HG03520 (cell line): ENCODE measurements around the gene SNAP29.
"Not testable (repeated sequence)": the region's sequence is repeated elsewhere in the genome, so short reads cannot be mapped to it uniquely, and the experiment has no call there.

Experiments used
- ATAC-seq: cut with Tn5 transposase; IDR thresholded peaks from one replicate; pipeline ENCODE4 v1.9.1; 2021; ENCODE audit warnings: mild to moderate bottlenecking, moderate library complexity; ENCODE audit not compliant: unreplicated experiment

SNAP29 gene

GRCh38 chr22:20927940-20928572 lies 69.2 kb downstream of the SNAP29 start:
- ATAC-seq: no peak

- no peak for ATAC-seq
Measured at GRCh38 chr22:20928573-20928967, 69.8 kb downstream of the SNAP29 start.

GRCh38 chr22:20930004-20930403 lies 71.2 kb downstream of the SNAP29 start:
- ATAC-seq: no peak

GRCh38 chr22:20930435-20930834 lies 71.6 kb downstream of the SNAP29 start:
- ATAC-seq: not testable (repeated sequence)

GRCh38 chr22:20931126-20931654 lies 72.4 kb downstream of the SNAP29 start:
- ATAC-seq: no peak

- no peak for ATAC-seq
Measured at GRCh38 chr22:20933910-20934309, 75.1 kb downstream of the SNAP29 start.

GRCh38 chr22:20935049-20935448 lies 76.2 kb downstream of the SNAP29 start:
- ATAC-seq: not testable (repeated sequence)

GRCh38 chr22:20935780-20936539 lies 77.2 kb downstream of the SNAP29 start:
- not testable (repeated sequence) for ATAC-seq

- no peak for ATAC-seq
Measured at GRCh38 chr22:20937031-20937793, 78.4 kb downstream of the SNAP29 start.

GRCh38 chr22:20937794-20938671 lies 79.2 kb downstream of the SNAP29 start:
- ATAC-seq: no peak

- ATAC-seq: not testable (repeated sequence)
Measured at GRCh38 chr22:20939457-20940185, 80.8 kb downstream of the SNAP29 start.

- ATAC-seq: no peak
Measured at GRCh38 chr22:20940186-20940651, 81.4 kb downstream of the SNAP29 start.
